ENCODE data around the gene CIAO3. TPM values are rescaled to one million over a fixed set of nuclear protein-coding genes. Genes with fewer than 3 reads are reported as not detected.
"Not testable (repeated sequence)": the region's sequence is repeated elsewhere in the genome, so short reads cannot be mapped to it uniquely, and the experiment has no call there.

Gene CIAO3
- total RNA-seq, 2 experiments from 2014 or later: 33.4 to 34.5 TPM

GRCh38 chr16:778909-779527 lies 38.2 kb upstream of the CIAO3 start:
- CTCF ChIA-PET: no interaction called here
- POLR2A ChIA-PET: no interaction called here

- ChIA-PET POLR2A (no interaction called here), CTCF (no interaction called here)
Observed at GRCh38 chr16:778447-778846, 37.6 kb upstream of the CIAO3 start.

GRCh38 chr16:777826-778225 lies 37.0 kb upstream of the CIAO3 start:
- POLR2A ChIA-PET: no interaction called here
- CTCF ChIA-PET: no interaction called here

GRCh38 chr16:776824-777223 lies 36.0 kb upstream of the CIAO3 start:
- POLR2A ChIA-PET: no interaction called here
- CTCF ChIA-PET: interaction anchor here (0.7 kb wide), 1 partner anchor 114 kb away, joined by 3 read pairs; no protein-coding TSS in a partner anchor

GRCh38 chr16:776298-776697 lies 35.5 kb upstream of the CIAO3 start:
- CTCF ChIA-PET, POLR2A ChIA-PET: not testable (repeated sequence)

- CTCF ChIA-PET: no interaction called here
- POLR2A ChIA-PET: no interaction called here
Observed at GRCh38 chr16:775236-775796, 34.5 kb upstream of the CIAO3 start.

GRCh38 chr16:774086-775001 lies 33.5 kb upstream of the CIAO3 start:
- CTCF ChIA-PET: no interaction called here
- POLR2A ChIA-PET: no interaction called here

GRCh38 chr16:772959-773358 lies 32.2 kb upstream of the CIAO3 start:
- ChIA-PET POLR2A (no interaction called here), CTCF (no interaction called here)

GRCh38 chr16:770411-770810 lies 29.6 kb upstream of the CIAO3 start:
- CTCF ChIA-PET: interaction anchor here (0.7 kb wide), 1 partner anchor 37 kb away, joined by 3 read pairs; no protein-coding TSS in a partner anchor
- POLR2A ChIA-PET: no interaction called here

GRCh38 chr16:769934-770333 lies 29.1 kb upstream of the CIAO3 start:
- CTCF ChIA-PET: interaction anchor here (0.7 kb wide), 1 partner anchor 37 kb away, joined by 3 read pairs; no protein-coding TSS in a partner anchor
- POLR2A ChIA-PET: no interaction called here

- ChIA-PET CTCF (interaction anchor here (0.7 kb wide), 1 partner anchor 36 kb away, joined by 3 read pairs; no protein-coding TSS in a partner anchor), POLR2A (no interaction called here)
Observed at GRCh38 chr16:769184-769784, 28.5 kb upstream of the CIAO3 start.

GRCh38 chr16:768428-768827 lies 27.6 kb upstream of the CIAO3 start:
- CTCF ChIA-PET: no interaction called here
- POLR2A ChIA-PET: no interaction called here

GRCh38 chr16:767743-768235 lies 27.0 kb upstream of the CIAO3 start:
- ChIA-PET CTCF (no interaction called here), POLR2A (no interaction called here)

- POLR2A ChIA-PET: no interaction called here
- CTCF ChIA-PET: interaction anchor here (1.0 kb wide), 1 partner anchor 55 kb away, joined by 3 read pairs; no protein-coding TSS in a partner anchor
Observed at GRCh38 chr16:766820-767640, 26.2 kb upstream of the CIAO3 start.

GRCh38 chr16:766008-766819 lies 25.4 kb upstream of the CIAO3 start:
- CTCF ChIA-PET: interaction anchor here (1.0 kb wide), 1 partner anchor 54 kb away, joined by 3 read pairs; no protein-coding TSS in a partner anchor
- POLR2A ChIA-PET: no interaction called here

- ChIA-PET CTCF (no interaction called here), POLR2A (no interaction called here)
Observed at GRCh38 chr16:765488-765865, 24.7 kb upstream of the CIAO3 start.

- ChIA-PET CTCF (no interaction called here), POLR2A (no interaction called here)
Observed at GRCh38 chr16:764848-765487, 24.2 kb upstream of the CIAO3 start.

- POLR2A ChIA-PET: no interaction called here
Observed at GRCh38 chr16:764184-764750, 23.5 kb upstream of the CIAO3 start.

More at GRCh38 chr16:764184-764750, 23.5 kb upstream of the CIAO3 start:
- CTCF ChIA-PET: no interaction called here
